ENCODE results near the gene MDFI.

DNA sequence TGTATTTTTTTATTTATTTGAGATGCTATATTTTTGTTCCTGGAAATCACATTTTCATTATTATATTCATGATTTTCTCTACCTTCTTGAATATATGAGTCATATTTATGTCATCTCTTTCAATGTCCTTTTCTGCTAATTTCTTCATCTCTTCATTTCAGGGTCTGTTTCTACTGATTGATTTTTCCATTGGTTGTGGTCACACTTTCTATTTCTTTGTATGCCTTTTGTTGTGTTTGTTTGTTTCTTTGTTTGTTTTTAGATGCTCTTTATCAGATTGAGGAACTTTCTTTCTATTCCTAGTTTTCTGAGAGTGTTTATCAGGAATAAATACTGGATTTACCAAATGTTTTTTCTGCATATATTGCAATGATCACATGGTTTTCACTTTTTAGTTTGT, 16.9 kb upstream of the MDFI start:
- TF ChIP-seq EZH2 (IDR thresholded peaks at IDR 0.05; ENCODE audit: borderline replicate concordance, low read length): no peak
- TF ChIP-seq, protein P1, sequence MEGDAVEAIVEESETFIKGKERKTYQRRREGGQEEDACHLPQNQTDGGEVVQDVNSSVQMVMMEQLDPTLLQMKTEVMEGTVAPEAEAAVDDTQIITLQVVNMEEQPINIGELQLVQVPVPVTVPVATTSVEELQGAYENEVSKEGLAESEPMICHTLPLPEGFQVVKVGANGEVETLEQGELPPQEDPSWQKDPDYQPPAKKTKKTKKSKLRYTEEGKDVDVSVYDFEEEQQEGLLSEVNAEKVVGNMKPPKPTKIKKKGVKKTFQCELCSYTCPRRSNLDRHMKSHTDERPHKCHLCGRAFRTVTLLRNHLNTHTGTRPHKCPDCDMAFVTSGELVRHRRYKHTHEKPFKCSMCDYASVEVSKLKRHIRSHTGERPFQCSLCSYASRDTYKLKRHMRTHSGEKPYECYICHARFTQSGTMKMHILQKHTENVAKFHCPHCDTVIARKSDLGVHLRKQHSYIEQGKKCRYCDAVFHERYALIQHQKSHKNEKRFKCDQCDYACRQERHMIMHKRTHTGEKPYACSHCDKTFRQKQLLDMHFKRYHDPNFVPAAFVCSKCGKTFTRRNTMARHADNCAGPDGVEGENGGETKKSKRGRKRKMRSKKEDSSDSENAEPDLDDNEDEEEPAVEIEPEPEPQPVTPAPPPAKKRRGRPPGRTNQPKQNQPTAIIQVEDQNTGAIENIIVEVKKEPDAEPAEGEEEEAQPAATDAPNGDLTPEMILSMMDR (IDR thresholded peaks at IDR 0.05; ENCODE audit: low read length): no peak

Data from OCI-LY1 (cell line).